T-helper 1 cell treated with Interleukin-12 subunit alpha and Interleukin-12 subunit beta and Interleukin-4 antibody, amounts not matched to agents 30 μg/mL and 1 μg/mL, for 36 hours (primary cell): ENCODE data around the gene TLL1.

Source experiments
- H3K27ac Mint-ChIP-seq: one replicate; pipeline ENCODE4 v1.8.0; 2021; ENCODE audit warnings: mild to moderate bottlenecking, mixed read lengths
- H3K27me3 Mint-ChIP-seq: one replicate; pipeline ENCODE4 v1.8.0; 2021; ENCODE audit warnings: low read depth, mixed read lengths
- H3K36me3 Mint-ChIP-seq: one replicate; pipeline ENCODE4 v1.8.0; 2021; ENCODE audit warnings: low read depth, mixed read lengths
- H3K4me1 Mint-ChIP-seq: one replicate; pipeline ENCODE4 v1.8.0; 2021; ENCODE audit warnings: low read depth, mixed read lengths
- H3K4me3 Mint-ChIP-seq: one replicate; pipeline ENCODE4 v1.8.0; 2021; ENCODE audit warnings: mild to moderate bottlenecking, moderate library complexity, mixed read lengths
- H3K9me3 Mint-ChIP-seq: one replicate; pipeline ENCODE4 v1.8.0; 2021; ENCODE audit warnings: mixed read lengths

Gene TLL1

DNA sequence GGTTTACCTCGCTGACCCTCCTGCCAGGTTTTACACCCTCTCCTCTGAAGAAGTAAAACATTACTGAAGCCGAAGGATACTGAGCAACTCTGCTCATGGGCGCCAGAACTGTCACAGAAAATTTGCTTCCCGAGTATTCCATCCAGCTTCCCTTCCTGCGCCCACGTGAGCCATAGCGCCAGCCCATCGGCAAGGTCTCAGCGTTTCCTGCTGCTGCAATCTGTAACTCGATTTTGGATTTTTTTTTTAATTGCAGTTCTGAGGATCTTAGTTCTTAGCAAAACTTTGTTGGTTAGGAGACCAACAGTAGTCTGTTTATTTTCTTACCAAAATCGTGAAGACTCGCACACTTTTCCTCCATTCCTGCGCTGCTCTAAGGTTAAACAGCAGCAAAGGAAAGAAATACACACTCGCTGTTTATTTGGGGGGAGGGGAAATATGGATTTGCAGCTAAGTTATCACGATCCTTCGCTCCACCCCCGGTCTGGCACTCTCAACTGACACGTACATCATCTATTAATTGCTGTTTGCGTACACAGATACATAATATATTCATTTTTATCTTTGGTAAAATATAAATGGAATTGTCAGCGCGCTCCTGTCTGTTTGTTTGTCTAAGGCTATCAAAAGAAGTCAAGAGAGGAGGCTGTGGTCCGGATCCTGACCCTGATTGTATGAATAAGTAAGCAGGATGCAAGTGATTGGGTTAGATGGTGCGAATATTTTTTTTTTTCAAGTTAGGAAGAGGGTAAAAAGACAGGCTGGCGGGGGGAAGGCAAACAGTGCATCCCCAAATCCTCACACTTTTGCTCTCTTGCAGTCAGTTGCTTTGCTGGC is at the start of gene TLL1:
TLL1 (plus strand) TSS at position 777 of the 837 bp plus-strand sequence. CDS start 668 bp downstream, outside the sequence.
- H3K4me3 Mint-ChIP-seq: no peak within 1 kb of the TSS
- no peak within 1 kb of the TSS for H3K27ac Mint-ChIP-seq
- no peaks in the 10 kb centered on the region for H3K36me3 Mint-ChIP-seq
- H3K4me1 Mint-ChIP-seq: peaks cover 3% of the 10 kb centered on the region
- H3K9me3 Mint-ChIP-seq: no peaks in the 10 kb centered on the region
- H3K27me3 Mint-ChIP-seq: peaks cover 62% of the 10 kb centered on the region

- H3K27ac Mint-ChIP-seq: no peak overlapping the region
- no peaks in the 10 kb centered on the region for H3K4me1 Mint-ChIP-seq
- H3K27me3 Mint-ChIP-seq: no peaks in the 10 kb centered on the region
- no peak overlapping the region for H3K4me3 Mint-ChIP-seq
- H3K9me3 Mint-ChIP-seq: no peaks in the 10 kb centered on the region
- H3K36me3 Mint-ChIP-seq: no peaks in the 10 kb centered on the region
These were observed 46.9 kb upstream of the TLL1 start for GRCh38 chr4:165826166-165826565.

- Mint-ChIP-seq H3K9me3 (peaks cover 2% of the 10 kb centered on the region), H3K36me3 (no peaks in the 10 kb centered on the region), H3K27me3 (no peaks in the 10 kb centered on the region), H3K27ac (no peak overlapping the region), H3K4me3 (no peak overlapping the region), H3K4me1 (no peaks in the 10 kb centered on the region)
These were observed 46.0 kb upstream of the TLL1 start for GRCh38 chr4:165827018-165827417.

DNA sequence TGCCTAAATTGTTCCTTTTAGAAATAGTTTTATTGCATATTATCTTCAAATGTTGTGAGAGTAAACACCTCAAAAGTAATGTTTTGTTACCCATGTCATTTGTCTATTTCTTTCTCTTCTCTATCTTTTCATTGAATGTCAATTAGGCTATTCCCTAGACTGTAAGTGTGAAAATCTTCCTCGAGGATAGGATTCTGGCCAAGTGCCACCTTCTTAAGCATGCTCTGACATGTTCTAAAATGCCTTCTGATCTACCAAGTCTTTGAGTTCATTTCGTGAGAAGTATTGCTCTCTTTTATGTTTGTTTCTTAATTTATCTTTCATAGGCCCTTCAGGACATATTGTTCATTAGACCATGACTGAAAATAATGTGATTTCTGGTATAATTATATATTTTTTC is 44.1 kb upstream of the TLL1 start:
- Mint-ChIP-seq H3K9me3 (peaks cover 3% of the 10 kb centered on the region), H3K36me3 (no peaks in the 10 kb centered on the region), H3K27me3 (no peaks in the 10 kb centered on the region), H3K27ac (no peak overlapping the region), H3K4me1 (no peaks in the 10 kb centered on the region), H3K4me3 (no peak overlapping the region)

DNA sequence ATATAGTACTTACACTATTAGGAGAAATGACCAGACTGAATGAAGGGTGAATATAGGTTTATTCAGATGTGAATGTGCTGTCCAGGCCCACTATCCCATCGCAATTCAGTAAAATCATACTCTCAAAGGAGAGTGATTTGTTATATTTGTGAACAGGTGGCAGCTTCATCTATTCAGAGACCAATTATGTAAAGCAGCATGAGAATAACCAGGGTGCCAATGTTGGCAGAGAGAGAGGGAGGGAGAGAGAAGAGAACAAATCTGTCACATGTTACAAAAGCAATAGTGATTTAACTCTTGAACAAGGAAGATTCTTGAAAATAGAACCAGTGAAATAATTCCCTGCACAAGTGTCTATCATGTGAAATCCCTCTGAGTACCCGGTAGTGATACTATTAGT is 38.9 kb upstream of the TLL1 start:
- H3K9me3 Mint-ChIP-seq: peaks cover 3% of the 10 kb centered on the region
- no peaks in the 10 kb centered on the region for H3K4me1 Mint-ChIP-seq
- H3K27ac Mint-ChIP-seq: no peak overlapping the region
- no peak overlapping the region for H3K4me3 Mint-ChIP-seq
- H3K36me3 Mint-ChIP-seq: no peaks in the 10 kb centered on the region
- no peaks in the 10 kb centered on the region for H3K27me3 Mint-ChIP-seq

DNA sequence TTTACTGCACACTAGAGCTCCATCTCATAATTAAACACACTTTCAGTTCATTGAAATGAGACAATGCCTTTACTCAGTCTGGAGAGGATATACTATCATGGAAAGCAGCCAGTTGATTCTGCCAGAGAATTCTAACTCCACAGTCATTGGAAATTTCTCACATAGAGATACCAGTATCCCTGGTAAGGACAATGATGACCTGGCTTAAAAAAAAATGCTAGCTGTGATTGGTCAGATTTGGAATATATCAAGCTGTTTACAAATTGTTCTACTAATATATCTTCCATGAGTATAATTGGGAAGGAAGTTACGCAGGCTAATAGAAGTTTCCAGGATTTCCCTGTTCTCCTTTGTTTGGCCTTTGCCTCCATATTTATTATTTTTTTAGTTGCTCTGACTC is 34.5 kb upstream of the TLL1 start:
- H3K27me3 Mint-ChIP-seq: no peaks in the 10 kb centered on the region
- H3K9me3 Mint-ChIP-seq: no peaks in the 10 kb centered on the region
- no peak overlapping the region for H3K27ac Mint-ChIP-seq
- H3K4me3 Mint-ChIP-seq: no peak overlapping the region
- H3K4me1 Mint-ChIP-seq: no peaks in the 10 kb centered on the region
- no peaks in the 10 kb centered on the region for H3K36me3 Mint-ChIP-seq

DNA sequence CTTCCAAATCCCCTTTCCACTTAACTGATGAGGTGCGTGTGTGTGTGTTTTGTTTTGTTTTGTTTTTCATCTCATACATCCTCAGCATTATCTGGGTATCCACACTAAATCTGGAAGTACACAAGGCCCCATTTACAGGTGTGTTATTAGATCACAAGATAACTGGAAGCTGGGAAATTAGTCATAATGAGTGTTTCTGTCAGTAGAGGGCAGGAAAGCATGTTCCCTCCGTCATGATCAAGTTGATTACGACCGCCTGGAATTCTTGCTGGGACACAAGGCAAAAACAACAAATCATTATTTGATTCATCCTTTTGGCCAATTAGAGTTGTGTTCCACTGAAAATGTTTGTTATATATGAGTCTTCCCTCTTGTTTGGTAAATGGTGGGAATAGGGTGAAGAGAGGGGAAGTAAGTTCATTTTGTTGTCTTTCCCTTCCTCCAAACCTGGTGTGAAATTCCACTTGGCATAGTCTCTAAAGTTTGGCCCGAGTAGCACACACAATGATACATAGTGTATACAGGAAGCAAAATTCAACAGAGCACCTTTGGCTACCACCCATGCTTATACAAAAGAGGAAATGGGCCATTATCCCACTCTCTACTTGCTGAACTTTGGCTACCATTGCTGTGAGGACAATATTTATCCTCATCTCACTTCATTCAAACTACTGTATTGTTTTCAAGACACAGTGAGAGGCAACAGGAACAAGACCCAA is 33.3 kb upstream of the TLL1 start:
- Mint-ChIP-seq H3K27ac (no peak overlapping the region), H3K4me3 (no peak overlapping the region), H3K9me3 (no peaks in the 10 kb centered on the region), H3K36me3 (no peaks in the 10 kb centered on the region), H3K4me1 (no peaks in the 10 kb centered on the region), H3K27me3 (no peaks in the 10 kb centered on the region)

- H3K4me3 Mint-ChIP-seq: no peak overlapping the region
- H3K27me3 Mint-ChIP-seq: no peaks in the 10 kb centered on the region
- no peak overlapping the region for H3K27ac Mint-ChIP-seq
- no peaks in the 10 kb centered on the region for H3K36me3 Mint-ChIP-seq
- H3K9me3 Mint-ChIP-seq: no peaks in the 10 kb centered on the region
- no peaks in the 10 kb centered on the region for H3K4me1 Mint-ChIP-seq
These were observed 30.4 kb upstream of the TLL1 start for GRCh38 chr4:165842684-165843083.

DNA sequence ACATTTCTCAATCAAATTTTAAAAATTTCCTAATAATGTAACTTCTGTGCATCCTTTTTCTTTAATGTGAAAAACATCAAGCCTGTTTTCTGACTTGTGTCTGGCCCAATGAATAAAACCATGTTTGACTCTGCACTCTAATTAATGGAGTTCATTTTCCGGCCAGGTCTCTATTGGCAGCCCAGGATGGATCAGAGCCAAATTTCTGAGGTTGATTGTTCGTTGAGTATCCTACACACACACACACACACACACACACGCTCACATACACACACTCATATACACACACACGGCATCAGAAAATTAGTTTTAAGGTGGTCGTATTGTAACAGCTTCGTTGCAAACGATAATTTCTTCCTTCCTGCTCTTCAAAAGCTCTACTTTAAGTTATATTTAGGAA is 28.9 kb upstream of the TLL1 start:
- Mint-ChIP-seq H3K9me3 (no peaks in the 10 kb centered on the region), H3K27me3 (no peaks in the 10 kb centered on the region), H3K4me3 (no peak overlapping the region), H3K36me3 (no peaks in the 10 kb centered on the region), H3K4me1 (no peaks in the 10 kb centered on the region), H3K27ac (no peak overlapping the region)

DNA sequence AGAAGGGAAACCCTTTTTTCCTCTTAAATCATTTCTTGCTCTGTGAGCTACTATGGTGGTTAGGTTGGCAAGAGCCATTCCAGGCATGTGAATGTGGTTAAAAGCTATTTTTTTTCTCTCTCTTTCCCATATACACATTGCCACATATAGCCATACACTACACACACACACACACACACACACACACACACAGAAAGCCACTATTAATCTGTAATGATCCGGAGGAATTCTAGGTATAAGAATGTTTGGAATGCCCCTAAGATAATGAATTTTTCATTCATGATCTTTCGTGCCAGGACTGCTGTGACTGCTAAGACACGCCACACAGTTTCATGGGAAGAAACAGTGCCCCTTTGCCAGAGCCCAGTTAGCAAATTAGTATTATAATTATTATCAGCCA is 21.8 kb upstream of the TLL1 start:
- Mint-ChIP-seq H3K27ac (no peak overlapping the region), H3K36me3 (no peaks in the 10 kb centered on the region), H3K4me3 (no peak overlapping the region), H3K4me1 (no peaks in the 10 kb centered on the region), H3K27me3 (no peaks in the 10 kb centered on the region), H3K9me3 (no peaks in the 10 kb centered on the region)

DNA sequence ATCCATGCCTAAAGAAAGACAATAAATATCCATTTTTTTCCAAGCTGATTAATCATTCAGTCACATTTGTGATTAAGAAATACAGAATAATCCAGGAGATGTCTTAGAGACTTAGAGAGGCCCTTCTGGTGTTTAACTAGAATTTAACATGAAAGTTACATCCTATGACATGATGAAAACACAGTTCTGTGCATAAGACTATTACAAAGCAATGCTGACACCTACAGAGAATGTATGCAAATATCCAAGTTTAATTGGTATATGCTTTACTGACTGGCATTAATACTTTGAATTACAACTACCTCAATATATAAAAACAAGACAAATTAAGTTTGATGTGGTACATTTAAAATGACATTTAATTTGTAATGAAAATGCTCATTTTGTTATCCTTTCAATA is 17.8 kb upstream of the TLL1 start:
- no peaks in the 10 kb centered on the region for H3K36me3 Mint-ChIP-seq
- H3K4me3 Mint-ChIP-seq: no peak overlapping the region
- H3K27me3 Mint-ChIP-seq: no peaks in the 10 kb centered on the region
- no peak overlapping the region for H3K27ac Mint-ChIP-seq
- no peaks in the 10 kb centered on the region for H3K9me3 Mint-ChIP-seq
- no peaks in the 10 kb centered on the region for H3K4me1 Mint-ChIP-seq

GRCh38 chr4:165861363-165861762 is 11.7 kb upstream of the TLL1 start:
- H3K9me3 Mint-ChIP-seq: no peaks in the 10 kb centered on the region
- no peak overlapping the region for H3K27ac Mint-ChIP-seq
- no peak overlapping the region for H3K4me3 Mint-ChIP-seq
- no peaks in the 10 kb centered on the region for H3K36me3 Mint-ChIP-seq
- no peaks in the 10 kb centered on the region for H3K27me3 Mint-ChIP-seq
- H3K4me1 Mint-ChIP-seq: no peaks in the 10 kb centered on the region

GRCh38 chr4:165864271-165864670 is 8.8 kb upstream of the TLL1 start:
- Mint-ChIP-seq H3K4me1 (no peaks in the 10 kb centered on the region), H3K36me3 (no peaks in the 10 kb centered on the region), H3K9me3 (no peaks in the 10 kb centered on the region)

GRCh38 chr4:165866019-165866650 is 6.9 kb upstream of the TLL1 start:
- Mint-ChIP-seq H3K36me3 (no peaks in the 10 kb centered on the region), H3K4me1 (no peaks in the 10 kb centered on the region), H3K4me3 (no peak overlapping the region), H3K27ac (no peak overlapping the region), H3K27me3 (peaks cover 9% of the 10 kb centered on the region), H3K9me3 (no peaks in the 10 kb centered on the region)

More at GRCh38 chr4:165864271-165864670, 8.8 kb upstream of the TLL1 start:
- H3K4me3 Mint-ChIP-seq: no peak overlapping the region
- no peaks in the 10 kb centered on the region for H3K27me3 Mint-ChIP-seq
- H3K27ac Mint-ChIP-seq: no peak overlapping the region

- H3K9me3 Mint-ChIP-seq: no peaks in the 10 kb centered on the region
- peaks cover 27% of the 10 kb centered on the region for H3K27me3 Mint-ChIP-seq
- no peaks in the 10 kb centered on the region for H3K36me3 Mint-ChIP-seq
- H3K27ac Mint-ChIP-seq: no peak overlapping the region
- H3K4me3 Mint-ChIP-seq: no peak overlapping the region
- H3K4me1 Mint-ChIP-seq: no peaks in the 10 kb centered on the region
These were observed 5.1 kb upstream of the TLL1 start for GRCh38 chr4:165867961-165868360.
